ENCODE measurements around the gene AFDN.

AFDN gene

DNA sequence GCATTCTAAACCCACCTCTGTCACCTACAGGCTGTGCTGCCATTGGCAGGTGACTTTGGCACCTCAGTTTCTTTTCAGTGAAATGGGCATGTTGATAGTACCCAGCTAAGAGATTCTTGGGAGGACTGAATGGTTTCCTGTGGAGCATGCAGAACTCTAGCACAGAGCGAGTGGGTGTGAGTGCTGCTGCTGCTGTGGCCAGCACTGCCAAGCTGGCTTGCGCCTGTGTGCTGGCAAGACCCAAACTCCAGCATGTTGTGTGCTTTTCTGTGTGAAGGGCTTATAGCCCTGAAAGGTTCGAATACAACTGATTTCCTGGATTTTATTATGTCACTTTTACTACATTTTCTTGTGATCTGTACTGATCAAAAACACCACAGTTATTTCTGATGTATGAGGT is 92.6 kb downstream of the AFDN start:
- no peak for DNase-seq (ENCODE audit: low read depth in 3 of 3)

DNA sequence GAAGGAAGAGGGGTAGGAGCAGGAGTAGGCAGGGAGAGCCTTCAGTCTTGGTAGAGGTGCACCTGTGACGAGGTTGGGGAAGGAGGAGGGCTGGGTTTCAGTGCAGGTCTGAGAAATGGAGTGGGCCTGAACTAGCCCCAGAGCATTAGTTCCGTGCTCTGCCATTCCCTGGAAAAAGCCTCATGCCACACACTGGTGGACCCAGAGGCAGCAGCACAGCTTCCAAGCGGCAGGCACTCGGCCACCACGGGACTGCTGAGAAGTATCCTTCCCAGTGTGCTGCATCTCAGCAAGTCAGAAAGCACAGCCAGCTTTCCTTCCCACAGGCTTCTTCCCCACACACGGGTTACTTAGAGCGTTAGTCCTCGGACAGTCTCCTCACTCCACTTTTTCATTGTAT is 93.5 kb downstream of the AFDN start:
- DNase-seq (ENCODE audit: low read depth in 3 of 3), result no peak

- DNase-seq (ENCODE audit: low read depth in 3 of 3), result no peak
These were observed 95.1 kb downstream of the AFDN start for GRCh38 chr6:167921831-167922230.

DNA sequence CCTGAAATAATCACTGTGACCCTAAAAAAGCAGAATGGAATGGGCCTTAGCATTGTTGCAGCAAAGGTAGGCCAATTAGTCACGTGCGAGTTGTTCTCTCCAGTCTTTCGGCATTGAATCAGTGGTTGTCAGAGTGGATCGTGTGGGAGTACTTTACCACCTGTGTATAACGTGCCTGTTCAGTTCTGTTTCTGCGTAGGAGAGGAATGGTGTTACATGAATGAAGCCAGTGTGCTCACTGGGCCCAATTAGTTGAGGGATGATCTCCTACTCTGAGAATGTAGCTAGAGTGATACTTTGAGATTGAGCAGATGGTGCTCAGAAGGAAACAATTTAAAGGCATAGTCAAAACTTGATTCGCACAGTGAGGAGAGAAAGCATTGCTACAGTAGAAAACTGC is 98.3 kb downstream of the AFDN start:
- DNase-seq (ENCODE audit: low read depth in 3 of 3), result no peak

GRCh38 chr6:167927246-167927645 is 100.5 kb downstream of the AFDN start:
- no peak for DNase-seq (ENCODE audit: low read depth in 3 of 3)

GRCh38 chr6:167928111-167928510 is 101.4 kb downstream of the AFDN start:
- no peak for DNase-seq (ENCODE audit: low read depth in 3 of 3)

DNA sequence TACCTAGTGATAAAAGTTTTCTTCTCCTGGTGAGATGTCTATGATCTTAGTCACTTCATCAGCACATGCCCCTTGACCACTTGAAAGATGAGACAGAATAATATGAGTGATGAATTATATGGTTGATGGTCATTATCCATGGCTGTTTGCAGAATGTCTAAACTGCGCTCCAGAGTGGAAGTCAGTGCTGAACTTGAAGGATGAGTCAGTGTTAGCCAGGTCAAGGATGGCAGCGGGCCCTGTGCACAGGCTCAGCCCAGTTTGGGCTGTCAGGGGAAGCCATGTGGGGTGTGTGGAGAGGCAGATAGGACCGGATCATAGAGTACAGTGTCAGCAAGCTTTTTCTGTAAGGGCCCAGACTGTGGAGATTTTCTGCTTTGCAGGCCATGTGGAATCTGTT is 103.6 kb downstream of the AFDN start:
- DNase-seq (ENCODE audit: low read depth in 3 of 3), result no peak

GRCh38 chr6:167932468-167933276 is 106.0 kb downstream of the AFDN start:
- no peak for DNase-seq (ENCODE audit: low read depth in 3 of 3)

DNA sequence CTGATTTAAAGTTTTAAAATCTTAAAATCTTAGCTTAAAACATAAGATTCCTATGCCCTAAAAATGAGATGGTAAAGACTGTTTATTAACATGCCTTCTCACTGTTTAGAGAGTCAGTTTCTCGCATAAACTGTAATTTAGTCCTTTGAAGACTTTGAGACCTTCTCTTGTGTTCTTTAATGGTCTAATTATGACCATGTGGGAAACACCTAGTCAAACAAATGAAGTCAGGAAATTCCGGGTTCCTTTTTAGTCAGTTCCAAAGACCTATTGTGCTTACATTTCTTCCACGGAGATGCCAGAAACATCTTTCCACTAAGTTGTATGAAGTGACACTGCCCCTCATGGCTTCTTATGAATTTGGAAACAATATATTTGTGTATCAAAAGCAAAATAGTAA is 106.6 kb downstream of the AFDN start:
- DNase-seq (ENCODE audit: low read depth in 3 of 3), result no peak

DNA sequence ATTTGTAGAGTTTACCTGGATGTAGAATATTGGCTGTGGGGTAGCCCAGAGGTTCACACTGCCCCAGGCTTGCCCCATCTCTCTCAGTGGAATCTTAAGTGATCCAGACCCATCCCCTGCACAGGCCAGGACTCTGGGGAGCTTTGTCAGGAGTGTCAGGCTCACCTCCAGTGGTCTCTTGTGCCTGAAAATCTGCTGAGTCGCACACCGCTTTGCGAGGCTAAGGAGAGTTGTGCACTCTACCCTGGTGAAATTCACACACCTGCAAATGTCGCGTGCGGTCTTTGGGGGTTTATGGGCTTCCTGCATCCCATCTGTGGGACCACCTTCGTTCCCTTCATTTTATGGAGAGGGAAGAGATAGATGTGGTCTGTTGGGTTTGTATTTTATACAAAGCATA is 107.1 kb downstream of the AFDN start:
- DNase-seq (ENCODE audit: low read depth in 3 of 3), result no peak

DNA sequence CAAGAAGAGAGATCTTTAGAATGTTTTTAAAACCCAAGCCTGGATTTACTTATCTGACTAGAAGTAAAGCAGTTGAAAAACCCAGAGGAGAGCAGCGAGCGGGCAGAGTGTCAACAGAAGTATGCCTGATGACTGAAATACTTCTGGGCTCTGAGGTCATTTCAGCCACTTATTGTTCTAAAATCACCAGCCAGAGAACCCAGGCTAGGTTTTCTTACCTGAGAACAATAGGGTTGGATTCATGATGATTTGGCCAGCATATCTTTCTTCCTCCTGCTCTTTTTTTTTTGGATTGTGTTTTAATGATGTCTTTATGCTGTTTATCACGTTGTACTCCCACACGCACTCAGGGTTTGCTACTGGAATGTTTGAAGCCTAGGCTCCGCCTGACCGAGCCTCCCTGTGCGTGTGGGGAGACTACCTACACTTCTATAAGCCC is 107.7 kb downstream of the AFDN start:
- DNase-seq (ENCODE audit: low read depth in 3 of 3), result no peak

DNA sequence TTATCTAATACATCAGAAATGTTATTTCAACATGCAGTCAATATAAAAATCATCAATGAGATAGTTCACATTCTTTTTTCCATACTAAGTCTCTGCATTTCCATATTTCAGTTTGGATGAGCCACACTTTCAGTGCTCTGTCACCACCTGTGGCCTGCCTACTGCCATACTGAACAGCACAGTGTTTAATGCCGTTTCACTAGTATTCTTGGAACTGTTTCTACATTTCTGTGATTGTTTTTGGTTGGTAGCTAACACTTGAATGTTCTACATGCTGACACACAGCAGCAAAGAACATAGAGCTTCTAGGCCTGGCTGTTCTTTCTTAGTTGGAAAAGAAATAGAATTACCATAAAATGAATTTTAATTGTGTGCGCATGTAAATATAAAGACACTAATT is 109.3 kb downstream of the AFDN start:
- DNase-seq (ENCODE audit: low read depth in 3 of 3), result no peak

DNA sequence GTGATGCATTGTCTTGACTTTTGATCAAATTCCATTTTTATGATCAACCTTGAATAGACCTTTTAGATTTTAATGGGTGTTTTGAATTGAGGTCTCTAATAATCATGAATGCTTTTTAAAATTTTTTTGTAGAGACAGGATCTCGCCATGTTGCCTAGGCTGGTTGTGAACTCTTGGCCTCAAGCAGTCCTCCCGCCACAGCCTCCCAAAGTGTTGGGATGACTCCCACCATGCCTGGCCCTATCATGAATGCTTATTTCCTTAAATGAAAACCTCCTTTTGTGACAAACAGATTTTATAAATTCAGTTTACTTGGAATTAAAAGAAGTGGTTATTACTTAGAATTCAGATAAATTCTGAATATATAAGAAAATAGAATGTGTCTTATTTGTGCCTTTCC is 110.6 kb downstream of the AFDN start:
- no peak for DNase-seq (ENCODE audit: low read depth in 3 of 3)

GRCh38 chr6:167937948-167938911 is 111.5 kb downstream of the AFDN start:
- DNase-seq (ENCODE audit: low read depth in 3 of 3), result no peak

GRCh38 chr6:167941822-167942221 is 115.1 kb downstream of the AFDN start:
- DNase-seq (ENCODE audit: low read depth in 3 of 3), result no peak

- no peak for DNase-seq (ENCODE audit: low read depth in 3 of 3)
These were observed 117.4 kb downstream of the AFDN start for GRCh38 chr6:167944130-167944529.

DNA sequence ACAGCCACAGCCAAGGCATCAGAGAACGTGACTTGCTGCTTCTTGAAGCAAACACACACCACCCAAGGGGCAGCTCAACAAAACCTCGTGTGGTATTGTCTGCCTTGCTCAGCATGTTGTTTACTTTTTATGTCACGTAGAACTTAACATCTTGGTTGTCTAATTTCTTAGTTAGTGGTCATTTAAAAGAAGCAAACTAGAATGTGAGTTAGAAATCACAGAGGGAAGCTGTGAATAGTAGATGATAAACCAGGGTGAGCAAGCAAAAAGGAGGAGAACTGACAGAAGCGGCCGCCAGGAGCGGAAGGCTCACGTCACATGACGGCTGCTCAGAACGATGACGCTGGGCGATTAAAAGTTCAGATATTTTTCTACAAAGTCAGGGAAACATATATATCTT is 119.3 kb downstream of the AFDN start:
- no peak for DNase-seq (ENCODE audit: low read depth in 3 of 3)

GRCh38 chr6:167946604-167947003 is 119.9 kb downstream of the AFDN start:
- DNase-seq (ENCODE audit: low read depth in 3 of 3), result no peak

DNA sequence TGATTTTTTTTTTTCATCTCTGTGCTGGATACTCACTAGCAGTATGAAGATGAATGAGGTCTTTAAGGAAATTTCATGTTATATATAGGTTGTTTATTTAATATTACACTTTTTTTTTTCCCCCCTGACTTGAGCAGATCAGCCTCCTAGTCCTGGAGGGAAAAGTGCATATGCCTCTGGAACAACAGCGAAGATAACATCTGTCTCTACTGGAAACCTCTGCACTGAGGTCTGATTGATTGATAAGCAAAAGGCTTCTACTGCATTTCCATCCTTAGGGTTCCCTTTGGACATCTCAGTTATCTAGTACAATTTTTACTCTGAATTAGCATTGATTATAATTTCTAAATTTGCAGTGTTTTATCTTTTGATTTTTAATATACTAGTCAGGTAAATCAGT is 121.0 kb downstream of the AFDN start:
- DNase-seq (ENCODE audit: low read depth in 3 of 3), result no peak

GRCh38 chr6:167948716-167949115 is 122.0 kb downstream of the AFDN start:
- DNase-seq (ENCODE audit: low read depth in 3 of 3), result no peak

DNA sequence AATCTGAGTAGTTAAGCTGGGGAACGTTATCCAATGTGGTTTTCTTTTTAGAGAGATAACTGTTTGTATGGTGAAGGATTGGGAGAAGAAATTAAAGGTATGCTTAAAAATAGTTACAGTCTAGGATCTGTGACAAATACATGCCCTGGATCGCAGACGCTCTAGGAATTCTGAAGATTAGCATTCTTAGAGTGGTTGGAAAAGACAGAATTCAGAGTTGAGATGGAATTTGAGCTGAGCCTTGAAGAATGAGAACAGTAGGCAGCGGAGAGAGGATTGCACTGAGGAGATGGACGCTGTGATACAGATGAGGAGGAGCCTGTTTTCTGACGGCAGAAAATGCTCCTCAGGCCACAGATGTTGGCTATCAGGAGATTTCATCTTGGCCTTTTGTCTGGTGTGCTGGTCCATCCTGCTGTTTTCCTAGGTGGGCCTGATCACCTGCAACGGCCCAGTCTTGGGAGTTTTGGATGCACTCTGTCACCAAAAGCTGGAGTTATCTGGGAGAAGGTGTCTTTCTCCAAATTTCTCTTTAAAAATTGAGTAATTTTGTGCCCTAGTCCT is 122.5 kb downstream of the AFDN start:
- DNase-seq (ENCODE audit: low read depth in 3 of 3), result no peak

GRCh38 chr6:167951781-167952511 is 125.2 kb downstream of the AFDN start:
- DNase-seq (ENCODE audit: low read depth in 3 of 3), result no peak
